Hepatocyte (in vitro differentiated cells): ENCODE results near the gene DOCK4.

Source experiments
- EZH2 ChIP-seq: fragments of 200-600 bp; sonication (generic); IDR thresholded peaks from 2 replicates; pipeline ENCODE4 v1.6.1; 2016; ENCODE audit warnings: antibody characterized with exemption, mild to moderate bottlenecking, borderline replicate concordance
- EZH2phosphoT487 ChIP-seq: fragments of 200-600 bp; sonication (generic); IDR thresholded peaks from one replicate; pipeline ENCODE4 v1.6.1; 2018; ENCODE audit warnings: antibody characterized with exemption, mild to moderate bottlenecking, low read depth, moderate library complexity; ENCODE audit not compliant: unreplicated experiment, severe bottlenecking
- TF ChIP-seq, protein P1 (sequence below): fragments of 200-600 bp; sonication (generic); IDR thresholded peaks from 2 replicates; pipeline ENCODE4 v1.5.1; 2016; ENCODE audit warnings: antibody characterized with exemption, mild to moderate bottlenecking; ENCODE audit not compliant: poor library complexity

DNA sequence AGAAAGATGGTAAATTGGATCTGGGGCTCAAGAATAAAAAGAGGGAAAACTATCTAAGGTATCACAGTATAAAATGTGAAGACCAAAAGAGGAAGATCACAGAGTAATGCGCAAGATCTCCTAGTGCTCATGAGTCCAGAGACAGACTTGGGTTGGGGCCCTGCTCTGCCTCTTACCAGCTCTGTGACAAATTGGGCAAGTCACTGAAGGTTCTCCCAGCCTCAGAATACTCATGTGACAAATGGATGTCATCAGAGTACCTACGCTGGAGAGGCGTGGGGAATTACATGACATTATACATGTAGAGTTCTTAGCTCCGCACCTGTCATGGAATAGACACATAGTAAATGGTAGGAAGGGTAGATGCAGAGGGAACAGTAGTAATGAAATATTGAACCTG lies 124.4 kb downstream of the DOCK4 start:
- TF ChIP-seq EZH2phosphoT487, result no peak
- TF ChIP-seq, protein P1, sequence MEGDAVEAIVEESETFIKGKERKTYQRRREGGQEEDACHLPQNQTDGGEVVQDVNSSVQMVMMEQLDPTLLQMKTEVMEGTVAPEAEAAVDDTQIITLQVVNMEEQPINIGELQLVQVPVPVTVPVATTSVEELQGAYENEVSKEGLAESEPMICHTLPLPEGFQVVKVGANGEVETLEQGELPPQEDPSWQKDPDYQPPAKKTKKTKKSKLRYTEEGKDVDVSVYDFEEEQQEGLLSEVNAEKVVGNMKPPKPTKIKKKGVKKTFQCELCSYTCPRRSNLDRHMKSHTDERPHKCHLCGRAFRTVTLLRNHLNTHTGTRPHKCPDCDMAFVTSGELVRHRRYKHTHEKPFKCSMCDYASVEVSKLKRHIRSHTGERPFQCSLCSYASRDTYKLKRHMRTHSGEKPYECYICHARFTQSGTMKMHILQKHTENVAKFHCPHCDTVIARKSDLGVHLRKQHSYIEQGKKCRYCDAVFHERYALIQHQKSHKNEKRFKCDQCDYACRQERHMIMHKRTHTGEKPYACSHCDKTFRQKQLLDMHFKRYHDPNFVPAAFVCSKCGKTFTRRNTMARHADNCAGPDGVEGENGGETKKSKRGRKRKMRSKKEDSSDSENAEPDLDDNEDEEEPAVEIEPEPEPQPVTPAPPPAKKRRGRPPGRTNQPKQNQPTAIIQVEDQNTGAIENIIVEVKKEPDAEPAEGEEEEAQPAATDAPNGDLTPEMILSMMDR, result no peak
- TF ChIP-seq EZH2, result no peak
